Measurements from ENCODE around the gene FARSB. TPM values are rescaled to one million over a fixed set of nuclear protein-coding genes. Genes with fewer than 3 reads are reported as not detected.

Gene FARSB
- total and polyA plus RNA-seq, 2 experiments from 2014 or later: 12.9 to 15.0 TPM

DNA sequence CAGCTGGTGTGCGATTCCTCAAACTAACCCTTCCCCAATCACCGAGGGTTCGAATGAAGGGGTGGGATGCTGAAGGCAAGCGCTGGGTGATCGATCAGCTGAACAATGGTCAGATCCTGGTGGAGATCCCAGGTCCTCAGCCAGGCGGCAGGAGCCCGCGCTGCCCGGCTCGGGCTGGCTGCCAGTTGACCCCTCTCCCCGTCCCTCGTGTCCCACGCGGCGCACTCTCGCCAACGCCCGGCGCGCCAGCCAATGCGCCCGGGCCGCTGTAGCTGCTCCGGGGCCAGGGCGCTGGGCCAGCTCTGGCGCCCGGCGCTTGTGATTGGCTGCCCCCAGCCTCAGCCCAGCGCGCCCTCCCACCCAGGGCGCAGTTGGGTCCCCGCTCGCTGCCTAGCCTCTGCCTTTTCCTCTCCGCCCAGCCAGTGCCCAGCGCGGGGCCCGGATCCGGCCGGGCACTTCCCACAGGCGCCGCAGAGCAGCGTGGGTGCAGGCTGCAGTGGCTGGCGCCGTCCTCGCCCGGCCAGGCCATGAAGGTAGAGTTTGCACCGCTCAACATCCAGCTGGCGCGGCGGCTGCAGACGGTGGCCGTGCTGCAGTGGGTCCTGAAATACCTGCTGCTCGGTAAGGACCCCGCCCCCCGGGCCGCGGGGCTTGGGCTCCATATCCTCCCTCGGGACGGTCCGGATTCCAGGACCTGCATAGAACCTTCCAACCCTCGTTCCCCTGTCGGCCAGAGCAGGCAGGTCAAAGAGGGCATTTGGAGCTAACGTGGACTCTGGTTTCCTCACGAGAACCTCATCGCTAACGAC, 15.6 kb upstream of the FARSB start, which contains the start of gene MOGAT1:
TSS of gene MOGAT1 (plus strand) at position 400 of the 809 bp plus-strand sequence. CDS start at position 528, 128 bp downstream.
- peaks cover 30% of the 10 kb centered on the region for H3K27me3 ChIP-seq
- TF ChIP-seq, protein P1, sequence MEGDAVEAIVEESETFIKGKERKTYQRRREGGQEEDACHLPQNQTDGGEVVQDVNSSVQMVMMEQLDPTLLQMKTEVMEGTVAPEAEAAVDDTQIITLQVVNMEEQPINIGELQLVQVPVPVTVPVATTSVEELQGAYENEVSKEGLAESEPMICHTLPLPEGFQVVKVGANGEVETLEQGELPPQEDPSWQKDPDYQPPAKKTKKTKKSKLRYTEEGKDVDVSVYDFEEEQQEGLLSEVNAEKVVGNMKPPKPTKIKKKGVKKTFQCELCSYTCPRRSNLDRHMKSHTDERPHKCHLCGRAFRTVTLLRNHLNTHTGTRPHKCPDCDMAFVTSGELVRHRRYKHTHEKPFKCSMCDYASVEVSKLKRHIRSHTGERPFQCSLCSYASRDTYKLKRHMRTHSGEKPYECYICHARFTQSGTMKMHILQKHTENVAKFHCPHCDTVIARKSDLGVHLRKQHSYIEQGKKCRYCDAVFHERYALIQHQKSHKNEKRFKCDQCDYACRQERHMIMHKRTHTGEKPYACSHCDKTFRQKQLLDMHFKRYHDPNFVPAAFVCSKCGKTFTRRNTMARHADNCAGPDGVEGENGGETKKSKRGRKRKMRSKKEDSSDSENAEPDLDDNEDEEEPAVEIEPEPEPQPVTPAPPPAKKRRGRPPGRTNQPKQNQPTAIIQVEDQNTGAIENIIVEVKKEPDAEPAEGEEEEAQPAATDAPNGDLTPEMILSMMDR (IDR thresholded peaks at IDR 0.05; ENCODE audit: poor library complexity): no peak
- TF ChIP-seq EZH2phosphoT487 (IDR thresholded peaks at IDR 0.05; ENCODE audit: low read depth, severe bottlenecking, unreplicated experiment) (no peak), EZH2 (IDR thresholded peaks at IDR 0.05; ENCODE audit: borderline replicate concordance) (no peak)
- peak within 1 kb of the TSS; percentile 43 for H2AFZ ChIP-seq
- H3K36me3 ChIP-seq (replicated peaks; ENCODE audit: insufficient read depth, low read depth): no peaks in the 10 kb centered on the region
- DNase-seq (ENCODE audit: low spot score): peak; percentile 48
- no peaks in the 10 kb centered on the region for H4K20me1 ChIP-seq (ENCODE audit: insufficient read depth, poor library complexity, severe bottlenecking)
- H3K9me2 ChIP-seq (replicated peaks; ENCODE audit: insufficient read depth): no peaks in the 10 kb centered on the region
- H3K9me3 ChIP-seq (ENCODE audit: low read depth): no peaks in the 10 kb centered on the region
- H3K27ac ChIP-seq: no peak within 1 kb of the TSS
- H3K79me2 ChIP-seq: no peaks in the 10 kb centered on the region
- WGBS (ENCODE audit: low lambda C conversion rate, missing lambda C conversion rate): 3% methylated on average over 63 of the region's 66 CpGs
- peak within 1 kb of the TSS; percentile 99 for H3K4me2 ChIP-seq
- peaks cover 9% of the 10 kb centered on the region for H3K4me1 ChIP-seq (ENCODE audit: insufficient read depth)
- H3K4me3 ChIP-seq: peak within 1 kb of the TSS; percentile 47

- peaks cover 26% of the 10 kb centered on the region for H3K27me3 ChIP-seq
- H3K9me3 ChIP-seq (ENCODE audit: low read depth): no peaks in the 10 kb centered on the region
- H3K79me2 ChIP-seq: no peaks in the 10 kb centered on the region
- peak overlapping the region; percentile 99 for H3K4me2 ChIP-seq
- no peaks in the 10 kb centered on the region for H3K36me3 ChIP-seq (replicated peaks; ENCODE audit: insufficient read depth, low read depth)
- H3K9me2 ChIP-seq (replicated peaks; ENCODE audit: insufficient read depth): no peaks in the 10 kb centered on the region
- 77% methylated on average over 9 of the region's 9 CpGs for WGBS (ENCODE audit: low lambda C conversion rate, missing lambda C conversion rate)
- H3K4me3 ChIP-seq: no peak overlapping the region
- TF ChIP-seq EZH2 (IDR thresholded peaks at IDR 0.05; ENCODE audit: borderline replicate concordance): no peak
- TF ChIP-seq, protein P1 (IDR thresholded peaks at IDR 0.05; ENCODE audit: poor library complexity): no peak
- no peak overlapping the region for H3K27ac ChIP-seq
- no peak overlapping the region for H2AFZ ChIP-seq
- no peaks in the 10 kb centered on the region for H4K20me1 ChIP-seq (ENCODE audit: insufficient read depth, poor library complexity, severe bottlenecking)
- H3K4me1 ChIP-seq (ENCODE audit: insufficient read depth): peaks cover 9% of the 10 kb centered on the region
- peak; percentile 5 for DNase-seq (ENCODE audit: low spot score)
Observed at GRCh38 chr2:222670191-222671038, 14.5 kb upstream of the FARSB start.

- H3K9me3 ChIP-seq (ENCODE audit: low read depth): no peaks in the 10 kb centered on the region
- no peaks in the 10 kb centered on the region for H3K79me2 ChIP-seq
- H3K27me3 ChIP-seq: peaks cover 26% of the 10 kb centered on the region
- no peak for TF ChIP-seq EZH2phosphoT487 (IDR thresholded peaks at IDR 0.05; ENCODE audit: low read depth, severe bottlenecking, unreplicated experiment)
- TF ChIP-seq, protein P1 (IDR thresholded peaks at IDR 0.05; ENCODE audit: poor library complexity): no peak
- no peak for TF ChIP-seq EZH2 (IDR thresholded peaks at IDR 0.05; ENCODE audit: borderline replicate concordance)
- H3K36me3 ChIP-seq (replicated peaks; ENCODE audit: insufficient read depth, low read depth): no peaks in the 10 kb centered on the region
- no peak overlapping the region for H2AFZ ChIP-seq
- no peaks in the 10 kb centered on the region for H3K9me2 ChIP-seq (replicated peaks; ENCODE audit: insufficient read depth)
- H3K4me1 ChIP-seq (ENCODE audit: insufficient read depth): peaks cover 9% of the 10 kb centered on the region
- WGBS (ENCODE audit: low lambda C conversion rate, missing lambda C conversion rate): 62% methylated on average over 4 of the region's 4 CpGs
- H3K4me2 ChIP-seq: no peak overlapping the region
- no peak for DNase-seq (ENCODE audit: low spot score)
- no peak overlapping the region for H3K27ac ChIP-seq
- H4K20me1 ChIP-seq (ENCODE audit: insufficient read depth, poor library complexity, severe bottlenecking): no peaks in the 10 kb centered on the region
- no peak overlapping the region for H3K4me3 ChIP-seq
Observed at GRCh38 chr2:222669353-222669752, 13.5 kb upstream of the FARSB start.
